ENCODE measurements around the gene DR1.
"Not testable (repeated sequence)": the region's sequence is repeated elsewhere in the genome, so short reads cannot be mapped to it uniquely, and the experiment has no call there.

The DR1 gene

GRCh38 chr1:93346421-93346993 is 800 bp downstream of the DR1 start:
- Mint-ChIP-seq H3K4me3 (peak overlapping the region; percentile 100), H3K36me3 (ENCODE audit: insufficient read depth) (peaks cover 25% of the 10 kb centered on the region)

GRCh38 chr1:93347334-93347899 is 1.7 kb downstream of the DR1 start:
- no peak for DNase-seq (ENCODE audit: low spot score in 2 of 2)
- H3K4me3 Mint-ChIP-seq = peak overlapping the region; percentile 100
- H3K27me3 Mint-ChIP-seq = no peaks in the 10 kb centered on the region
- H3K9me3 Mint-ChIP-seq = no peaks in the 10 kb centered on the region
- H3K36me3 Mint-ChIP-seq (ENCODE audit: insufficient read depth) = peaks cover 25% of the 10 kb centered on the region
- ATAC-seq (replicated peaks; ENCODE audit: extremely low read depth, poor library complexity, severe bottlenecking) = no peak
- peak overlapping the region; percentile 100 for H3K27ac Mint-ChIP-seq (ENCODE audit: low read depth)
- H3K4me1 Mint-ChIP-seq = peaks cover 40% of the 10 kb centered on the region

More at GRCh38 chr1:93346421-93346993, 800 bp downstream of the DR1 start:
- Mint-ChIP-seq H3K27me3 (no peaks in the 10 kb centered on the region), H3K27ac (ENCODE audit: low read depth) (peak overlapping the region; percentile 100), H3K9me3 (no peaks in the 10 kb centered on the region), H3K4me1 (peaks cover 36% of the 10 kb centered on the region)
- peak; percentile 47 for ATAC-seq (replicated peaks; ENCODE audit: extremely low read depth, poor library complexity, severe bottlenecking)
- peak in 1 of 2 donors; percentile 34 for DNase-seq (ENCODE audit: low spot score in 2 of 2)

- Mint-ChIP-seq H3K36me3 (ENCODE audit: insufficient read depth) (peaks cover 25% of the 10 kb centered on the region), H3K4me3 (peak overlapping the region; percentile 100), H3K27ac (ENCODE audit: low read depth) (peak overlapping the region; percentile 100), H3K27me3 (no peaks in the 10 kb centered on the region), H3K4me1 (peaks cover 42% of the 10 kb centered on the region), H3K9me3 (no peaks in the 10 kb centered on the region)
- ATAC-seq (replicated peaks; ENCODE audit: extremely low read depth, poor library complexity, severe bottlenecking) (no peak), DNase-seq (ENCODE audit: low spot score in 2 of 2) (no peak)
Measured at GRCh38 chr1:93348104-93348728, 2.5 kb downstream of the DR1 start.

GRCh38 chr1:93349231-93350135 is 3.8 kb downstream of the DR1 start:
- Mint-ChIP-seq H3K9me3 (no peaks in the 10 kb centered on the region), H3K36me3 (ENCODE audit: insufficient read depth) (peaks cover 31% of the 10 kb centered on the region), H3K4me3 (peak overlapping the region; percentile 100), H3K27me3 (no peaks in the 10 kb centered on the region), H3K27ac (ENCODE audit: low read depth) (peak overlapping the region; percentile 39), H3K4me1 (peaks cover 43% of the 10 kb centered on the region)
- DNase-seq (ENCODE audit: low spot score in 2 of 2) = no peak
- no peak for ATAC-seq (replicated peaks; ENCODE audit: extremely low read depth, poor library complexity, severe bottlenecking)

- ATAC-seq (replicated peaks; ENCODE audit: extremely low read depth, poor library complexity, severe bottlenecking) (no peak), DNase-seq (ENCODE audit: low spot score in 2 of 2) (no peak)
- H3K4me1 Mint-ChIP-seq = peaks cover 51% of the 10 kb centered on the region
- peaks cover 33% of the 10 kb centered on the region for H3K36me3 Mint-ChIP-seq (ENCODE audit: insufficient read depth)
- H3K27me3 Mint-ChIP-seq = no peaks in the 10 kb centered on the region
- no peak overlapping the region for H3K27ac Mint-ChIP-seq (ENCODE audit: low read depth)
- no peaks in the 10 kb centered on the region for H3K9me3 Mint-ChIP-seq
- peak overlapping the region; percentile 100 for H3K4me3 Mint-ChIP-seq
Measured at GRCh38 chr1:93350322-93350721, 4.6 kb downstream of the DR1 start.

- no peak overlapping the region for H3K4me3 Mint-ChIP-seq
- DNase-seq (ENCODE audit: low spot score in 2 of 2) (no peak), ATAC-seq (replicated peaks; ENCODE audit: extremely low read depth, poor library complexity, severe bottlenecking) (no peak)
- H3K27me3 Mint-ChIP-seq = no peaks in the 10 kb centered on the region
- H3K4me1 Mint-ChIP-seq = peaks cover 56% of the 10 kb centered on the region
- H3K9me3 Mint-ChIP-seq = no peaks in the 10 kb centered on the region
- peak overlapping the region; percentile 25 for H3K27ac Mint-ChIP-seq (ENCODE audit: low read depth)
- H3K36me3 Mint-ChIP-seq (ENCODE audit: insufficient read depth) = peaks cover 31% of the 10 kb centered on the region
Measured at GRCh38 chr1:93350875-93351274, 5.2 kb downstream of the DR1 start.

GRCh38 chr1:93351346-93351745 is 5.6 kb downstream of the DR1 start:
- not testable (repeated sequence) for H3K9me3 Mint-ChIP-seq; H3K27me3 Mint-ChIP-seq; H3K4me3 Mint-ChIP-seq; ATAC-seq (replicated peaks; ENCODE audit: extremely low read depth, poor library complexity, severe bottlenecking); DNase-seq (ENCODE audit: low spot score in 2 of 2)
- peak overlapping the region; percentile 25 for H3K27ac Mint-ChIP-seq (ENCODE audit: low read depth)
- peaks cover 54% of the 10 kb centered on the region for H3K4me1 Mint-ChIP-seq
- H3K36me3 Mint-ChIP-seq (ENCODE audit: insufficient read depth) = peaks cover 30% of the 10 kb centered on the region

GRCh38 chr1:93352376-93352775 is 6.7 kb downstream of the DR1 start:
- peaks cover 35% of the 10 kb centered on the region for H3K36me3 Mint-ChIP-seq (ENCODE audit: insufficient read depth)
- H3K27me3 Mint-ChIP-seq = no peaks in the 10 kb centered on the region
- H3K4me1 Mint-ChIP-seq = peaks cover 51% of the 10 kb centered on the region
- no peak for ATAC-seq (replicated peaks; ENCODE audit: extremely low read depth, poor library complexity, severe bottlenecking)
- H3K9me3 Mint-ChIP-seq = no peaks in the 10 kb centered on the region
- peak overlapping the region; percentile 67 for H3K4me3 Mint-ChIP-seq
- no peak for DNase-seq (ENCODE audit: low spot score in 2 of 2)
- H3K27ac Mint-ChIP-seq (ENCODE audit: low read depth) = peak overlapping the region; percentile 8

GRCh38 chr1:93353286-93353685 is 7.6 kb downstream of the DR1 start:
- ATAC-seq (replicated peaks; ENCODE audit: extremely low read depth, poor library complexity, severe bottlenecking) (no peak), DNase-seq (ENCODE audit: low spot score in 2 of 2) (no peak)
- Mint-ChIP-seq H3K4me1 (peaks cover 54% of the 10 kb centered on the region), H3K4me3 (no peak overlapping the region), H3K27me3 (no peaks in the 10 kb centered on the region), H3K36me3 (ENCODE audit: insufficient read depth) (peaks cover 39% of the 10 kb centered on the region), H3K9me3 (no peaks in the 10 kb centered on the region), H3K27ac (ENCODE audit: low read depth) (no peak overlapping the region)

GRCh38 chr1:93354749-93355148 is 9.0 kb downstream of the DR1 start:
- ATAC-seq (replicated peaks; ENCODE audit: extremely low read depth, poor library complexity, severe bottlenecking) (no peak), DNase-seq (ENCODE audit: low spot score in 2 of 2) (no peak)
- Mint-ChIP-seq H3K9me3 (no peaks in the 10 kb centered on the region), H3K4me3 (no peak overlapping the region), H3K4me1 (peaks cover 57% of the 10 kb centered on the region), H3K27ac (ENCODE audit: low read depth) (no peak overlapping the region), H3K27me3 (no peaks in the 10 kb centered on the region), H3K36me3 (ENCODE audit: insufficient read depth) (peaks cover 41% of the 10 kb centered on the region)

- Mint-ChIP-seq H3K27me3 (no peaks in the 10 kb centered on the region), H3K27ac (ENCODE audit: low read depth) (peak overlapping the region; percentile 44), H3K4me1 (peaks cover 54% of the 10 kb centered on the region), H3K36me3 (ENCODE audit: insufficient read depth) (peaks cover 48% of the 10 kb centered on the region), H3K4me3 (peak overlapping the region; percentile 0), H3K9me3 (no peaks in the 10 kb centered on the region)
- DNase-seq (ENCODE audit: low spot score in 2 of 2) = no peak
- ATAC-seq (replicated peaks; ENCODE audit: extremely low read depth, poor library complexity, severe bottlenecking) = no peak
Measured at GRCh38 chr1:93357242-93357641, 11.5 kb downstream of the DR1 start.

- Mint-ChIP-seq H3K4me3 (peak overlapping the region; percentile 0), H3K27me3 (no peaks in the 10 kb centered on the region), H3K9me3 (no peaks in the 10 kb centered on the region), H3K4me1 (peaks cover 56% of the 10 kb centered on the region), H3K27ac (ENCODE audit: low read depth) (no peak overlapping the region), H3K36me3 (ENCODE audit: insufficient read depth) (peaks cover 54% of the 10 kb centered on the region)
- no peak for ATAC-seq (replicated peaks; ENCODE audit: extremely low read depth, poor library complexity, severe bottlenecking)
- no peak for DNase-seq (ENCODE audit: low spot score in 2 of 2)
Measured at GRCh38 chr1:93358293-93358692, 12.6 kb downstream of the DR1 start.
